Progenitor cell of endocrine pancreas (in vitro differentiated cells): ENCODE data around the gene MSRB1. TPM values are rescaled to one million over a fixed set of nuclear protein-coding genes. Genes with fewer than 3 reads are reported as not detected.
A peak's percentile ranks its signal among the peaks of the same experiment; 100 is the strongest.
"Not testable (repeated sequence)": the region's sequence is repeated elsewhere in the genome, so short reads cannot be mapped to it uniquely, and the experiment has no call there.

ENCODE experiments used
- DNase-seq: peaks from one replicate; pipeline ENCODE4 v3.0.0; 2021; ENCODE audit warnings: low spot score; ENCODE audit not compliant: unreplicated experiment
- H3K27ac Mint-ChIP-seq: 2 replicates; pipeline ENCODE4 v1.8.0; 2021; ENCODE audit warnings: mild to moderate bottlenecking, moderate library complexity, mixed read lengths
- H3K27me3 Mint-ChIP-seq: 2 replicates; pipeline ENCODE4 v1.8.0; 2021; ENCODE audit warnings: mixed read lengths
- H3K36me3 Mint-ChIP-seq: 2 replicates; pipeline ENCODE4 v1.8.0; 2022; ENCODE audit warnings: mixed read lengths; ENCODE audit not compliant: insufficient read depth
- H3K4me1 Mint-ChIP-seq: 2 replicates; pipeline ENCODE4 v1.8.0; 2021; ENCODE audit warnings: low read depth, mixed read lengths
- H3K4me3 Mint-ChIP-seq: 2 replicates; pipeline ENCODE4 v1.8.0; 2021; ENCODE audit warnings: low read depth, mild to moderate bottlenecking, moderate library complexity, mixed read lengths
- H3K9me3 Mint-ChIP-seq: 2 replicates; pipeline ENCODE4 v1.8.0; 2021; ENCODE audit warnings: low read depth, mixed read lengths
- total RNA-seq: library from RNA; stranded (reverse); gene quantifications from 2 replicates; pipeline ENCODE4 v1.2.1, GENCODE V29; 2021
- TF ChIP-seq, protein P1 (sequence below): fragments of 200-600 bp; sonication (generic); IDR thresholded peaks from one replicate; pipeline ENCODE4 v1.5.0; 2021; ENCODE audit warnings: antibody characterized with exemption, mild to moderate bottlenecking; ENCODE audit not compliant: unreplicated experiment

The MSRB1 gene
- total RNA-seq, 1 donor from 2014 or later, result 28.9 TPM

- Mint-ChIP-seq H3K9me3 (no peaks in the 10 kb centered on the region), H3K4me3 (no peak overlapping the region), H3K36me3 (no peaks in the 10 kb centered on the region), H3K27me3 (peaks cover 25% of the 10 kb centered on the region), H3K27ac (no peak overlapping the region), H3K4me1 (peaks cover 12% of the 10 kb centered on the region)
- TF ChIP-seq, protein P1, sequence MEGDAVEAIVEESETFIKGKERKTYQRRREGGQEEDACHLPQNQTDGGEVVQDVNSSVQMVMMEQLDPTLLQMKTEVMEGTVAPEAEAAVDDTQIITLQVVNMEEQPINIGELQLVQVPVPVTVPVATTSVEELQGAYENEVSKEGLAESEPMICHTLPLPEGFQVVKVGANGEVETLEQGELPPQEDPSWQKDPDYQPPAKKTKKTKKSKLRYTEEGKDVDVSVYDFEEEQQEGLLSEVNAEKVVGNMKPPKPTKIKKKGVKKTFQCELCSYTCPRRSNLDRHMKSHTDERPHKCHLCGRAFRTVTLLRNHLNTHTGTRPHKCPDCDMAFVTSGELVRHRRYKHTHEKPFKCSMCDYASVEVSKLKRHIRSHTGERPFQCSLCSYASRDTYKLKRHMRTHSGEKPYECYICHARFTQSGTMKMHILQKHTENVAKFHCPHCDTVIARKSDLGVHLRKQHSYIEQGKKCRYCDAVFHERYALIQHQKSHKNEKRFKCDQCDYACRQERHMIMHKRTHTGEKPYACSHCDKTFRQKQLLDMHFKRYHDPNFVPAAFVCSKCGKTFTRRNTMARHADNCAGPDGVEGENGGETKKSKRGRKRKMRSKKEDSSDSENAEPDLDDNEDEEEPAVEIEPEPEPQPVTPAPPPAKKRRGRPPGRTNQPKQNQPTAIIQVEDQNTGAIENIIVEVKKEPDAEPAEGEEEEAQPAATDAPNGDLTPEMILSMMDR, result no peak
- DNase-seq, result no peak
These were observed 40.3 kb downstream of the MSRB1 start for GRCh38 chr16:1902547-1903219.

DNA sequence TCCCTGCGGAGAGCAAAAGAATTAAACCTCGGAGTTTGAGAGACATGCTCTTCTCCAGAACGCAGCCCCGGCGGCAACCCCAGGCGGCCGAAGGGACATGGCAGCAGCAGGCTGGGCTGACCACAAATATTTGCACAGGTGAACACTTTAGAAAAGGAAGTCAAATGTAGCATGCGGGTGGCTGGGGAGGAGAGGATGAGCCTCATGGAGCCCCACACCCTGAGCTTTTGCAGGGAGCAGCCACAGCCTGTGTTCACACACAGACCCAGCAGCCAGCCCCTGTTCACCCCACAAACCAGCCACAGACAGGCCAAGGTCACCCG lies 42.6 kb downstream of the MSRB1 start:
- DNase-seq, result no peak
- Mint-ChIP-seq H3K9me3 (no peaks in the 10 kb centered on the region), H3K27ac (peak overlapping the region; percentile 86), H3K4me3 (peak overlapping the region; percentile 14), H3K36me3 (no peaks in the 10 kb centered on the region), H3K27me3 (peaks cover 24% of the 10 kb centered on the region), H3K4me1 (peaks cover 24% of the 10 kb centered on the region)
- TF ChIP-seq, protein P1, result no peak

DNA sequence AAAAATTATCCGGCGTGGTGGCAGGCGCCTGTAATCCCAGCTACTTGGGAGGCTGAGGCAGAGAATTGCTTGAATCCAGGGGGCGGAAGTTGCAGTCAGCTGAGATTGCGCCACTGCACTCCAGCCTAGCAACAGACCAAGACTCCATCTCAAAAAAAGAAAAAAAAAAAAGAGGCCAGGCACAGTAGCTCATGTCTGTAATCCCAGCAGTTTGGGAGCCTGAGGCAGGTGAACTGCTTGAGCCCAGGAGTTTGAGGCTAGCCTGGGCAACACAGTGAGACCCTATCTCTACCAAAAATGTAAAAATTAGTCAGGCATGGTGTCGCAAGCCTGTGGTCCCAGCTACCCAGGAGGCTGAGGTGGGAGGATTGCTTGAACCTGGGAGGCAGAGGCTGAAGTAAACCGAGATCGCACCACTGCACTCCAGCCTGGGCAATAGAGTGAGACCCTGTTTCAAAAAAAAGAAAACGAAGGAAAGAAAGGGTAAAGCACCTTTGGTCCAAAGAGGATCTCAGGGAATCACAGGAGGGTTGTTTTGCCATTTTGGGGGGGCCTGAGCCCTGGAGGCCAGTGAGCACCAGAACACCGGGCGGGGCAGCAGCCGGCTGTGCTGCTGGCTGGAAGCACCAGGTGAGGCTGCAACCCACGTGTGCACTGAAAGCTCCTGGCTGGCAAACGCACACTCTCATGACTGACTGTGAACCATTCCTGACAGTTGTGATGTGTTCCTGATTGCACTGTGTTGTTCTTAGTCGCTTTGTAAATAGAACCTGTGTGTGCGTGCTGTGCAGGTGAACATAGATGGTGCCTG lies 43.2 kb downstream of the MSRB1 start:
- no peaks in the 10 kb centered on the region for H3K36me3 Mint-ChIP-seq
- H3K4me1 Mint-ChIP-seq, result peaks cover 24% of the 10 kb centered on the region
- peak overlapping the region; percentile 14 for H3K4me3 Mint-ChIP-seq
- no peaks in the 10 kb centered on the region for H3K9me3 Mint-ChIP-seq
- peak overlapping the region; percentile 86 for H3K27ac Mint-ChIP-seq
- no peak for DNase-seq
- TF ChIP-seq, protein P1, result no peak
- H3K27me3 Mint-ChIP-seq, result peaks cover 24% of the 10 kb centered on the region

- H3K27ac Mint-ChIP-seq, H3K9me3 Mint-ChIP-seq, DNase-seq, H3K36me3 Mint-ChIP-seq, H3K4me3 Mint-ChIP-seq: not testable (repeated sequence)
- Mint-ChIP-seq H3K27me3 (peaks cover 22% of the 10 kb centered on the region), H3K4me1 (peaks cover 17% of the 10 kb centered on the region)
These were observed 45.3 kb downstream of the MSRB1 start for GRCh38 chr16:1897692-1898091.

GRCh38 chr16:1895949-1896675 lies 46.9 kb downstream of the MSRB1 start:
- Mint-ChIP-seq H3K9me3 (no peaks in the 10 kb centered on the region), H3K27ac (no peak overlapping the region), H3K36me3 (no peaks in the 10 kb centered on the region), H3K4me3 (no peak overlapping the region), H3K4me1 (peaks cover 17% of the 10 kb centered on the region), H3K27me3 (peaks cover 22% of the 10 kb centered on the region)
- TF ChIP-seq, protein P1, result no peak
- DNase-seq, result no peak
